Measurements from ENCODE around the gene LDB2. TPM values are rescaled to one million over a fixed set of nuclear protein-coding genes. Genes with fewer than 3 reads are reported as not detected.

LDB2 gene
- total and polyA plus RNA-seq, 8 donors: 4.0 to 11.6 (median 5.9) TPM

- FAIRE-seq (no peak), DNase-seq (no peak), ATAC-seq (peak in 2 of 4 donors; percentile 25 to 72)
- no peaks in the 10 kb centered on the region for H3K27me3 ChIP-seq
- no peaks in the 10 kb centered on the region for H3K36me3 ChIP-seq
- intact Hi-C loops (cut with DNase I): no loop called here
- no peaks in the 10 kb centered on the region for H3K4me1 ChIP-seq
- no peak for TF ChIP-seq CTCF (IDR thresholded peaks at IDR 0.05)
- 71 to 74% methylated on average over 7 of the region's 7 CpGs for WGBS, 2 donors
- no peaks in the 10 kb centered on the region for H3K9me3 ChIP-seq
- no peak overlapping the region for H3K27ac ChIP-seq
- H3K4me3 ChIP-seq: no peak overlapping the region
Observed at GRCh38 chr4:16598597-16599206, 299.7 kb downstream of the LDB2 start.

- ATAC-seq (peak in 1 of 4 donors; percentile 32), DNase-seq (no peak), FAIRE-seq (no peak)
- intact Hi-C loops (cut with DNase I): no loop called here
- no peaks in the 10 kb centered on the region for H3K9me3 ChIP-seq
- no peaks in the 10 kb centered on the region for H3K36me3 ChIP-seq
- H3K4me3 ChIP-seq: no peak overlapping the region
- no peaks in the 10 kb centered on the region for H3K27me3 ChIP-seq
- TF ChIP-seq CTCF (IDR thresholded peaks at IDR 0.05): no peak
- no peaks in the 10 kb centered on the region for H3K4me1 ChIP-seq
- 83 to 89% methylated on average over 6 of the region's 6 CpGs for WGBS, 2 donors
- H3K27ac ChIP-seq: no peak overlapping the region
Observed at GRCh38 chr4:16597845-16598596, 300.4 kb downstream of the LDB2 start.

- no peak for FAIRE-seq
- no peaks in the 10 kb centered on the region for H3K9me3 ChIP-seq
- no peaks in the 10 kb centered on the region for H3K27me3 ChIP-seq
- no peaks in the 10 kb centered on the region for H3K36me3 ChIP-seq
- no peak for ATAC-seq
- no peak overlapping the region for H3K27ac ChIP-seq
- H3K4me1 ChIP-seq: no peaks in the 10 kb centered on the region
- DNase-seq: no peak
- TF ChIP-seq CTCF (IDR thresholded peaks at IDR 0.05): no peak
- 30 to 74% methylated on average over 2 of the region's 2 CpGs for WGBS, 2 donors
- intact Hi-C loops (cut with DNase I): no loop called here
- no peak overlapping the region for H3K4me3 ChIP-seq
Observed at GRCh38 chr4:16597443-16597842, 301.0 kb downstream of the LDB2 start.

GRCh38 chr4:16596267-16596666, 302.2 kb downstream of the LDB2 start:
- no peak for FAIRE-seq
- 79 to 92% methylated on average over 2 of the region's 2 CpGs for WGBS, 2 donors
- DNase-seq: no peak
- no peak overlapping the region for H3K27ac ChIP-seq
- no peaks in the 10 kb centered on the region for H3K27me3 ChIP-seq
- H3K4me1 ChIP-seq: no peaks in the 10 kb centered on the region
- ATAC-seq: no peak
- intact Hi-C loops (cut with DNase I): no loop called here
- H3K4me3 ChIP-seq: no peak overlapping the region
- H3K9me3 ChIP-seq: no peaks in the 10 kb centered on the region
- no peak for TF ChIP-seq CTCF (IDR thresholded peaks at IDR 0.05)
- H3K36me3 ChIP-seq: no peaks in the 10 kb centered on the region

GRCh38 chr4:16594128-16594527, 304.3 kb downstream of the LDB2 start:
- Histone ChIP-seq H3K36me3 (no peaks in the 10 kb centered on the region), H3K27me3 (no peaks in the 10 kb centered on the region), H3K27ac (no peak overlapping the region), H3K4me3 (no peak overlapping the region), H3K9me3 (no peaks in the 10 kb centered on the region), H3K4me1 (no peaks in the 10 kb centered on the region)
- 72 to 86% methylated on average over 2 of the region's 2 CpGs for WGBS, 2 donors
- intact Hi-C loops (cut with DNase I): no loop called here
- no peak for TF ChIP-seq CTCF (IDR thresholded peaks at IDR 0.05)
- DNase-seq (no peak), FAIRE-seq (no peak), ATAC-seq (no peak)

Data from pancreas (tissue), 10 donors.